Effector CD8-positive, alpha-beta T cell (primary cell): ENCODE results near the gene PCMT1.
A peak's percentile ranks its signal among the peaks of the same experiment; 100 is the strongest.
"Not testable (repeated sequence)": the region's sequence is repeated elsewhere in the genome, so short reads cannot be mapped to it uniquely, and the experiment has no call there.

Experiments
- DNase-seq: peaks from one replicate; lab custom pipeline; 2025; lab: John Stamatoyannopoulos, UW
- total RNA-seq, 4 experiments: gene quantifications; one replicate each; lab custom pipeline; 2026; lab: John Stamatoyannopoulos, UW

PCMT1 gene
- 47.8 to 60.3 (median 54.9) reads per million in 4 experiments for total RNA-seq

DNA sequence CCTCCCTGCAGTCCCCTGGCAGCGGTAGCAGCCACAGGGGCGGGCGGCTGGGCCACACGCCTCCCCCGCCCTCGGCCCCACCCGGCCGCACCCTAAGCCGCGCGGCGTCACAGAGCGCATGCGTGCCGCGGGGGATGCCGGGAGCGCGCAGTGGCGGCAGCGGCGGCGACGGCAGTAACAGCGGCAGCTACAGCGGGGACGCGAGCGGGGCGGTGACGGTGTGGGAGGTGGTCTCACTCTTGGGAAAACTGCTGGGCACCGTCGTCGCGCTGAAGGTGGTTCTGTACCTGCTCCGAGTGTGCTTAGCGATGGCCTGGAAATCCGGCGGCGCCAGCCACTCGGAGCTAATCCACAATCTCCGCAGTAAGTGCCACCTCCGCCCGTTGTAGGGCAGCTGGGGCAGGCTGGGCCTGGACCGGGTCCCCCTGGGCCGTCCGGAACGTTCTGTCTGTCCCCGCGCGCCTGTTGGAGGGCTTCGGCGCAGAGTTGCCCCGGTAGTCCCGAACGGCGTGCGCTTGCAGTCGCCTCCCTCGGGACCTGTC is at the start of gene PCMT1:
TSS of gene PCMT1 (plus strand) at position 148 of the 542 bp plus-strand sequence. CDS start at position 309, 161 bp downstream.
- peak; percentile 85 for DNase-seq

DNA sequence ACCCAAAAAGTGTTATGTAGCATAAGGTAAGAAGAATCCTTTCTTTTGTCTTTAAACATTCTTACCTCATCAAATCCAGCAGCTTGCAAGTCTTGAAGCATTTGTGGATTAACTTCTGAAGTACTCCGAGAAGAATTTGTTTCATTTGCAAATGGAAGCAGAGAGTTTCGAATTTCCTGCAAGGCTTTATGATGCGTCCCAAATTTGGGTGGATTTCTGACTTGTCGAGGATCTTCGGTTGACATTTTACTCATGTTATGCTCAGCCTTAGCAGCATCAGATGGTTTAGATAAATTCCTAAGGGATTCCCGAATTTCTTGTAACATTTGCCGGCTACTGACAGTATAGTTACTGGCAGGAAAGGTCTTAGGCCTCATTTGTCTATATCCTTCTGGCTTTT is 47.8 kb upstream of the PCMT1 start:
- DNase-seq: no peak

DNA sequence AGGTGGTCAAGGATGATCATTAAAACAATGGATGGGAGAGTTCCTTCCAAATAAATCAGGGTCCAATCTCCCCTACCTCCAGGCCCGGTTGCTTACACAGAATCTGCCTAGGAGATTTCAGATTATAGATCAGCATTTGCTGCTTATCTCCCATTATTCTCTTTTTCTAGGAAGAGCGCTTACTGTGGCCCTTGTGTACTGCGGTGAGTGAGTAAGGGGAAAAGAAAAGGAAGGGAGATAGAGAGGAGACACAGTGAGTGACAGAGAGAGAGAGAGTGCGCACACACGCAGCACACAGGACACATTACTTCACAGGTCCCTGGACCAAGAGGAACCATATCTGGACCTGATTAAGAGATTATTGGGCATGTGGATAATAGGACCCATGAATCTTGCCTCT is 37.8 kb upstream of the PCMT1 start:
- no peak for DNase-seq

DNA sequence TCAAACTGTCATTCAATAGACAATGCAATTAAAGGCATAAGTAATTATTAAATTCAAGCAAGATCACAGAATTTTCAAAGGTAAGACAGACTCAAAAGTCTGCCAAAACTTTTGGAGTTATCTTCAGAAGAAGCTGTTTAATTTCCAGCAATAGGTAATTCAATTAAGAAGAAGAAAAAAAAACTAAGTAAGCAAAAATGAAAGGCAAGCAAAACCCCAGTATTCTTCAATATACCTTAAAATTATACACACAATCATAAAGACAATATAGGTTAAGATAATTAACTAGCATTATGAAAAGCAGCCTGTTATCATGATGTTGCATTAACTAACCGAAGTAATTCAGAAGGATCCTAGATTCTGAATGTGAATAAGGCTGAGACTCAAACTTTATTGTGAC is 35.1 kb upstream of the PCMT1 start:
- DNase-seq: no peak

DNA sequence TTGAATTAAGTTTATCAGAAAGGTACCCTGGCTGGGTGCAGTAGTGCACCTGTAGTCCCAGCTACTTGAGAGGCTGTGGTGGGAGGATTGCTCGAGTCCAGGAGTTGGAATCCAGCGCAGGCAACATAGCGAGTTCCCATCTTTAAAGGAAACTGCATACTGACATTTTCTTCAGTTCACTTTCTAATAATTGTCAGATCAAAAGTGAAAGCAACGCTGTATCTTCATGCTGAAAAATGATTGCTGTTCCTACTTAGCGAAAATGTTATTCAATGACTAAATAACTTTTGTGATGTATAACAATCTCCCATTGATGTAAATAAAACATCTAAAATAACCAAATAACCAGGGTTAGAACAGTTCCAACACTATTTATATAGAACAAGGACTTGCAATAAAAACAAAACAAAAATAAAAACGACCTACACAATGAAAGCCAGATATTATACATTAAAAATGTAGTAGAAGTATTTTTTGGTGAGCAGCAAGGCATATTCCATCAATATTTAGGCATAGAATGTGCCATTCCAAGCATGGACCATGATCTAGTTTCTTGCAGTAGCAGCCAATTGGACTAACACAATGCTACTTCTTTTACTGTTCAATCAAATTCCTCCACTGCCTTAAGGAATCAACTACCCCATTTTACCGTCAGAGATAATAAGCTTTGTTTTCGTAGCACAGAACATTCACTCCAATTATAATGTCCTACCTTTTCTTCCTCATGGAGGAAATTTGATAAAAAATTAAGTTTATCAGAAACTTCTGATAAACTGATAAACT is 33.2 kb upstream of the PCMT1 start:
- DNase-seq: no peak

DNA sequence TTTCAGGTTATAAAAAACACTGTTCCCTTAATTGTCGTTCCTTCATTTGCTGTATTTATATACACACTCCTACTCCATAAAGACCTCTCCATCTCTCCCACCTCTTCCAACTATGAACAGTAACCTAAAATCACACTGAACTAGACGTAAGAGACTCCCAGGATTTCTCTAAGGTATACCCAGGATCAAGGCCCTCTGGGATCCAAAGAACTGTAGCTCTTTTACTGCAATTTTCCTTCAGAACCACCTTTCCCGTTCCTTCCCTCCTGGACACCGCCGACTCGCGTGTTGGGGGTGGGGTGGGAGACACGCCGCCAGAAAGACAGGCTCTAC is 32.3 kb upstream of the PCMT1 start:
- DNase-seq: no peak

DNA sequence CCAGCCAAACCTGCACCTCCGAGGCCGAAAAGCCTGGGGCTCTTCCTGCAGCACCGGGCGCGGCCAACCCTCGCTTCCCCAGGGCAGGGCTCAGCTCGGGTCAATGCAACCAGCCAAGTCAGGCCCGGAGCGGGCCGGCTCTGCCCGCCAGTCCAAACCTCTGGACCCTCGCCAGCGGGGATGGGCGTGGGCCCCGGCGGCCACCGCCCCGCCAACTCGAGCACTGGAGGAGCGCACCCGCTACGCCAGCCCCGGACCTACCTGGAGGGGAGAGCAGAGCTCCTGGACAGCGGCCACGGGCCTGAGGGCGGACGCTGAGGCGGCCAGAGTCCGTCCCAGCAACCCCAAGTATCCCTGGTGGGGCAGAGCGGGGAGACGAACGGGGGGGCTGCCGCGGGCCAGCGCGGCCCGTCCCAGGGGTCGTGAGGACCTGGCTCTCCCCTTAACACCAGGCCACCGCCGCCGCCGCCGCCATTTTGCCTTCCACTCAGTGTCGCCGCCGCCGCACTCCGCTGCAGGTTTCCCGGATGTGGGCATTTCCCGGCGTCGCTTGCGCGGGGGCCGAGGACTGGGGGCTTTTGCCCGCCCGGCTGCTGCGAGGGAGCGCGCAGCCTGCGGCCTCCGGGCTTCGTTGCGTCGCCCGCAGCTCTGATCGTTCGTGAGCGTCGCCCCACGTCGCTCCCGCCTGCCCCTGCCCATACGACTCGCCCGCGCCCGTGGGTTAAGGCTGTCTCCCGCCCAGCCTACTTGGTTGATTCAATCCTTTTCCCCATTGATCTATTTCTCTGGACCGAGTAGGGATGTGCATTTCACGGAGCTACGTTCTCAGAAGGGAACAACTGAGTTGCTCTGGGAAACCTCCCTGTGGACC is 31.7 kb upstream of the PCMT1 start, which contains the start of gene LATS1:
TSS of gene LATS1 (minus strand) at position 514 of the 871 bp plus-strand sequence. CDS start 15,975 bp downstream, outside the sequence.
- DNase-seq: peak; percentile 90

DNA sequence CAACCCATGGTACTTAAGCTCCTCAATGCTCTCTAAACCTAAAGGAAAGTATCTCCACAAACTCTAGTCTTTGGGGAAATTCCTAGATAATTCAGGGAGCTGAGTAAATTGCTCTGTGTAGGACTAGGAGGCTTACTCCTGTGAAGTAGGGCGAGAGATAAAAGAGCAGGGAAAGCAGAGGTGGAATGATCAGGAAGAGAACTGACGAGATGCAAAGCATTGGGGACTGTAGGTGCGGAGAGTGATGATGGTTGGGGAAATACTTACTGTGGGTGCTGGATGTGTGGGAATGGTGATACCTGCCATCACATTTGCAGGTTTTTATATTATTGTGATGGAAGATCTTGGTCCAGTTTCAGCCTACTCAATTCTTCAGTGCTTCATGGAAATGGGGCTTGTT is 30.0 kb upstream of the PCMT1 start:
- no peak for DNase-seq

DNA sequence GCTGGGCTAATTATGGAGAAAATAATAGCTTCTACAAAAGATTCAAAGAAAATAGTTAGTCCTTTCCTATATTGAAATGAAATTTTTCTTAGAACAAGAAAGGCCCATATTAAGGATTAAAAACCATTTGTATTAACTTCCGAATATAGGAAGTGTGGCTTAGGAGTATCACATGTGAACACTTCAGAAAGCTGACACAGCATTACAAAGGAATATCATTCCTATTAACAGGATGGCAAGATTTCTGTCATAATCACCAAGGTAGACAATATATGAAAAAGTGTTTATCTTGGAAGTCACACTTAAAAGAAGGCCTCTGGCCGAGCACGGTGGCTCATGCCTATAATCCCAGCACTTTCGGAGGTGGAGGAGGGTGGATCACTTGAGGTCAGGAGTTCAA is 26.3 kb upstream of the PCMT1 start:
- DNase-seq: no peak

DNA sequence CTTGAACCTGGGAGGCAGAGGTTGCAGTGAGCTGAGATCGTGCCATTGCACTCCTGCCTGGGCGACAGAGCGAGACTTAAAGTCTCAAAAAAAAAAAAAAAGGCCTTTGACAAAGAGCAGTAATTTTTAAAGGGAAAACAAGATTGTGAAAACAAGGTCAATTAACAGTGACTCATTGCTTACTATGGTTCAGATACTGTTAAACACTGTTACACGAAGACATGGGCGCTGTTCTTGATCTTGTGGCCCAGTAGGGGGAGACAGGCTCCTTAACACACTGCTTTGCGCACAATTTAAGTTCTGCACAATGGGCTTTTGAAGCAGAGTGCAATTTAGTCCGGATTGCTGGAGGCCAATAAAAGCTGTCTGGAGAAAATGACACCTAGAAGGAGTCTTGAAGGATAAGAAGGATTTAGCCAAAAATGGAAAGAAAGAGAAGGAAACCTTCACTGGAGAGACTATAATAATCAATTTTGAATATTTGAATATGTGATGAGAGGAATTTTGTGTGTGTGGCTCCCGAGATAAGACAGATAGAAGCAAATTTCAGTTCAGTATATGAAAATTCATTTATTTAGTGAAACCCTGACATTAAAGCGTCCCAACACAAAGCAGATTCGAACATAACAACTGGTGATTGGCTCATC is 25.6 kb upstream of the PCMT1 start:
- no peak for DNase-seq

DNA sequence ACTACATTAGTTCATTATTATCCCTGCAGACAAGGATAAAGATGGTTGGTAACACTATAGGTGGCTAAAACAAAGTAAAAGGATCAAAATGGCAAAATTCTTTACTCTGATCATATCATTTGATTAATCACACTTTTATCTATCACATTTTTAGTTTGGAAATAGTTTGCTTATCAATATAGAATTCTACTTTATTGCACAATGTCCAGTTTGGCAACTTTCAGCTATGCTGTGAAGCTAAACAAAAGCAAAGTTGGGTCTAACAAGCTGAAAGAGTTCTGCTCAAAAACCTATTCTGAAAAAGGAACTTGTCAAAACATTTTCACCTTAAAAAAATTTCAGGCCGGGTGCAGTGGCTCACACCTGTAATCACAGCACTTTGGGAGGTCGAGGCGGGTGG is 23.8 kb upstream of the PCMT1 start:
- no peak for DNase-seq

DNA sequence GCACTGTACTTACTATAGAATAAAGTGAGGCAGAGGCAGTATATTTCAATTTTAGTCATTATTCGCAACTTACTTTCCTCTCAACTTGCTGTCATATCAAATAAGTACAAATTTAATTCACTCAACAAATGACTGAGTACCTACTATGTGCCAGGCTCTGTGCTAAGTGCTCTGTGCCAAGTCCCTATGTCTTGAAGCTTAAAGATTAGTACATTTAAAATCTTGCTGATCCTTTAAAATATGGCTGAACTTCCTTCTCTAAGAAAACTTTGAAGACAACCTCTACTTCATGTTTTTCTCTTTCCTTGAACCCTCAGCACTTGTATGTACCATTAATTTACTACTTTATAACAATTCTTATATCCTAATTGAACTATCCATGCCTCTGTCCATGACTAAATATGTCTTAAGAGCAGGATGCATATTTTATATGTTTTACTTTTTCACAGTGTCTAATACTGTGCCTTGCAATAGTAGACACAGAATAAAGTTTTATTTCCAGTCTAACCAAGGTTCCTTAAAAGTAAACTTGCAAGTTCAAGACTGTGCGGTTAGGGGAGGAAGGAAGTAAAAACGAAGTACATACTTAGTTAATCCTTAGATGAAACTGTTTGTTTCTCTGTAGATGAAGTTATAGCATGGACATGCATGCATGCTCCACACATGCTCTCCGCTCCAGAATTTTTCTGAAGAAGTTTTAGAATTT is 21.6 kb upstream of the PCMT1 start:
- no peak for DNase-seq

DNA sequence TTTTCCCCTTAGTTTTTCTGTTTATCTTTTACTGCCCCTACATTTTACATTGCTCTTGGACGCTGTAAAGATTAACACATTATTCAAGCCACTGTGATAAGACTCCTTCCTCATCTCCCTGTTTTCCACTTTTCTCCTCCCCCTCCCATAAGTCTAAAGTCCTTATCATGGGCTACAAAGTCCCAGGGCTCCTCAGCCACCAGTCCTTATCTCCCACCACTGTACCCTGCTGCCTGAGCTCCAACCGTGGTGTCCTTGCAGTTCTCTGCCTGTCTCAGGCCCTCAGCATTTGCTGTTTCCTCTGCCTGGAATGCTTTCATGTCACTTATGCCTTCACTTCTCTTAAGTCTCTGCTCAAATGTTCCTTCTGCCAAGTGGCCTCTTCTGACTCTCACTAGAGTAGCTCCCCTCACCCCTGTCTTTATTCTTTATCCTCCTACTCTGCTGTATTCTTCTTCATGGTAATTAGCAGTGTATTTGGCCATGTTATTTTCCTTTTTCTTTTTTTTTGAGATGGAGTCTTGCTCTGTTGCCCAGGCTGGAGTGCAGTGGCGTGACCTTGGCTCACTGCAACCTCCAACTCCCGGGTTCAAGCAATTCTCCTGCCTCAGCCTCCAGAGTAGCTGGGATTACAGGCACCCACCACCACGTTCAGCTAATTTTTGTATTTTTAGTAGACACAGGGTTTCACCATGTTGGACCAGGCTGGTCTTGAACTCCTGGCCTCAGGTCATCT is 20.9 kb upstream of the PCMT1 start:
- DNase-seq: no peak

DNA sequence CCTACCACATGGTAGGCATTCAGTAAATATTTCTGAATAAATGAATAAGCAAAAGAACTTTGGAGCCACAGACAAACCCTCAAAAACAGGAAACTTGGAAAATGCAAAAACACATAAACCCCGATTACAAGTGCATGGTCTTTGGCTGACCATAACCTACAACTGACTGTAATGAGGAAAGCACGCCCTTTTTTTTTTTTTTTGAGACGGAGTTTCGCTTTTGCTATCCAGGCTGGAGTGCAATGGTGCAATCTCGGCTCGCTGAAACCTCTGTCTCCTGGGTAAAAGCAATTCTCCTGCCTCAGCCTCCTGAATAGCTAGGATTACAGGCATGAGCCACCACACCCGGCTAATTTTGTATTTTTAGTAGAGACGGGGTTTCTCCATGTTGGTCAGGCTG is 19.7 kb upstream of the PCMT1 start:
- no peak for DNase-seq

DNA sequence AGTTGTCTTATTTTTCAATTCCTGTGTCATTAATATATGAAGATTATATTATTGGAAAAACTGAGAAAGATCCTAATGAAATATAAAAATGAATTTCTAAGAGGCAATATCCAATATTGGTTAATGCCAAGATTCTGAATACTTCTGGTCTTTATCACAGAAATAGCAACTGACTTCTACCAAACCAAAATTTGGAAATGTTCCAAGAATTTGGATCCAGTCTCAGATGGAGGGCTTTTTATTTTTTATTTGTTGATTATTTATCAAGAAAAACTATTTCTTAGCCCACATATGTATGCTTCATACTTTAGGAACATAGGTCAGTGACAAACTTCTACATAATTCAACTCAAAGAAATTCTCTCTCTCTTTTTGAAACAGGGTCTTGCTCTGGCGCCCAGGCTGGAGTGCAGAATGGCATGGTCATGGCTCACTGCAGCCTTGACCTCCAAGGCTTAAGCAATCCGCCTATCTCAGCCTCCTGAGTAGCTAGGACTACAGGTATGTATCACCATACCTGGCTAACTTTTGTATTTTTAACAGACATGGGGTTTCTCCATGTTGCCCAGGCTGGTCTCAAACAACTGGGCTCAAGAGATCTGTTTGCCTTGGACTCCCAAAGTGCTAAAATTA is 16.3 kb upstream of the PCMT1 start:
- DNase-seq: no peak

DNA sequence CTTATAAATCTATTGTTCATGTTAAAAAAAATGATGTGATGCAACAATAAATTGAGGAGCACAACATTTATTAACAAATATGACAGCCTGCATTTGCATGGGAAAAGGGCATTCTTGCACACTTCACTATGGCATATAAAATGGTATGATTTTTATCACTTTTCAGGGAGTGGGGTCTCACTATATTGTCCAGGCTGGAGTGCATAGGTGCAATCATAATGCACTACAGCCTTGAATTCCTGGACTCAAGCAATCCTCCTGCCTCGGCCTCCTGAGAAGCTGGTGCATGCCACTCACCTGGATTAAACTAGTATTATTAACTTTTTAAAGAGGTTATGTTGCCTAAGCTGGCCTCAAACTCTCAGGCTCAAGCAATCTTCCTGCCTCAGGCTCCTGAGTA is 14.6 kb upstream of the PCMT1 start:
- DNase-seq: no peak

DNA sequence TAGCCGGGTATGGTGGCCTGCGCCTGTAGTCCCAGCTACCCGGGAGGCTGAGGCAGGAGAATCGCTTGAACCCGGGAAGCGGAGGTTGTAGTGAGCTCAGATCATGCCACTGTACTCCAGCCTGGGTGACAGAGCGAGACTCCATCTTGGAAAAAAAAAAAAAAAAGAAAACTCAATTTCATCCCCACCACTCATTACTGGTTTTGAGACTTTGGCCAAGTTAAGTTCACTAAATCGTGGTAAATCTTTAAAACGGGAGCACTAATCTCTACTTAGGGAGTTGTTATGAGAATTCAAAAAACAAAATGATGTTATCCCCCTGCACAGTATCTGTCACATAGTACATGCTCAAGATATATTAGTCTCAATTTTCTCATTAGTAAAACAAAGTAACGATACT is 4.3 kb upstream of the PCMT1 start:
- not testable (repeated sequence) for DNase-seq

DNA sequence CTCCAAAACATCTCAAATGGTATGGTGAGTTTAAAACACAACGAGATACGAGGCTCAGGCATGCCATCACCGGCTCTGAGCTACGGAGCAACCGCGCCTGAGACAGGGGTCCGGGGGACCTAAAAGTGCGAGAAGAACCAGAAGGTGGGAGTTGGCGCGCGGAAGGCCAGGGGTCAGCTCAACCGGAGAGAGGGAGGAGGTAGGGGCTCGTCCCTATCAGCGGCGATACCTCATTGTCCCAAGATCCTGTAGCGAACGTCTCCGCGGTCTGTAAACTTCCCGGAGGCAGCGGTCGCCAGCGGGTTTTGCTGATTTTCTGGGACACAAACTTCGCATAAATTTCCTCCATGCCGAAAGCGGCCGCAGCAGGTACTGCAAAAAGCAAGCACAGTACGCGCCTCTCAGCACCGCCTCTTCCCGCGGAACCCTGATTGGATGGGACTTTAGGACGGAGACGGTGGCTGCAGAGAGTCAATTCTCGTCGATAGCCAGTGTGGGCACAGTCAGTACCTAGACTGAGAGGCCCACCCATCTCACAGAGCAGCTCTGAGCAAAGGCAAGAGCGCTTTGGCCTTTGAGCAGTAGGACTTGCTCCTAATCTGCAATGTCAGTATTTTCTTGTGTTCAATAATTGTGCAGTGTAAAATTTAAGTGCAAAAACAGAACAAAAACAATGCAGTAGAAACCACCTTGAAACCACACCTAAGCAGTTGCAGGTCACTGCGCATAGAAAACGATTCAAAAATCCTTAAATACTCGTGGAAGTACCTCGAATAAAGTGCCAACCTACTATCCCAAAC is 3.2 kb upstream of the PCMT1 start, which contains the start of gene NUP43:
TSS of gene NUP43 (minus strand) at position 383 of the 800 bp plus-strand sequence. CDS start at position 349, 34 bp downstream.
- peak; percentile 81 for DNase-seq

DNA sequence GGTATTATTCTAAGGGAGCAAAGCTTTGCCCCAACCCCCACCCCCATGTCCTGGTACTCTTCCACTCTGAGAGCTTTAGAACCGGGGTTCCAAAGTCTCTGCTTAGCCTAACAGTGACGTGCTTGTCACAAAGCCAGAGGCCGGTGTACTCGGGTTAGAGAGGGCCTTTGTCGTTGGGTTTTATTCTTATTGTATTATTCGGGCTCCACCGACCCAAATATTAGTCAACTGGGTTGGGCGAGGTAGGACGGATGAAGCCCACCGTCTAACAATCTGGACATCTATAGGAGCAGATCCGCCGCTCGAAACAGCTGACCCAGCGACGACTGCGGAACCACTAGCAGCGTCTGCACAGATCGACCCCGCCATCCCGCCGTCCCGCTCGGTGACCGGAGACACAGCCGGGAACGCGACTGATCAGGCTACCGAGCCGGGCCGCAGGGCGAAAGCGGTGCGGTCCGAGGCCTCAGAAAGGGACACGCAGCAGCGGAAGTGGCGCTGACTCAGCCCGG is 403 bp upstream of the PCMT1 start:
- DNase-seq: not testable (repeated sequence)
